ENCODE results near the gene CLPTM1.
A peak's percentile ranks its signal among the peaks of the same experiment; 100 is the strongest.
"Not testable (repeated sequence)": the region's sequence is repeated elsewhere in the genome, so short reads cannot be mapped to it uniquely, and the experiment has no call there.

Gene CLPTM1

GRCh38 chr19:44975444-44975843 is 20.3 kb downstream of the CLPTM1 start:
- no peak for DNase-seq

GRCh38 chr19:44984005-44984404 is 28.8 kb downstream of the CLPTM1 start:
- DNase-seq: no peak

DNA sequence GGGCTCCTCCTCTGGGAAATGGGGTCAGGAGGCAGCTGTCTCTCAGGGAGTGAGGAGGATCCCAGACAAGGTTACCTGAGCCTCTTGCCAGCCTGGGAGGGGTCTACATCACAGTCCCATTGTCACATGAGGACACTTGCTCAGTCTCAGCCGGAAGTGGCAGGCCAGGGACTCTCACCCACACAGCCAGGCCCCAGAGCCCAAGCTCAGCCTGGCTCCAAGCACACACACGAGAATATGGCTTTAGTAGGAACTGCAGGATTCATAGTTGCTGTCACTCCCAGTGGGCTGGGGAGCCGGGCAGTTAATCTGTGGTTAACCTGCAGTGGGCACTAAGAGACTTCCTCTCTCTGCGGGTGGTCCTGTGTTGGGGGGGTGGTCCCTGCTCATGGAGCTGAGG is 30.3 kb downstream of the CLPTM1 start:
- DNase-seq: no peak

DNA sequence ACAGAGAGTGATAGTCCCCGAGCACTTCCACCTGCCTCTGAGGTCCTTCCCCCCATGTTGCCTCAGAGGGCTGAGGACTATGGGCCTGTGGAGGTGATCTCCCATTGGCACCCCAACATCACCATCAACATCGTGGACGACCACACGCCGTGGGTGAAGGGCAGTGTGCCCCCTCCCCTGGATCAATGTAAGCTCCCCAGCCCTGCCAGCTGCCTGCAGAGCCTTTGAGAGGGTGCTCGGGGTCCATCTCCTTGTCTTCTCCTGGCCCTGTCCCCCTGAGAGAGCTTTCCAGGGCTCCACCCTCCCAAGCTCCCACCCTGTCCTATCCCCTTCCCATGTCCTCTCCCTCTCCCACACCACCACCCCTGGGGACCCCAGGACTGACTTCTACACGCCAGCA is 31.2 kb downstream of the CLPTM1 start:
- DNase-seq: no peak

- DNase-seq: no peak
Measured at GRCh38 chr19:44987148-44987675, 32.0 kb downstream of the CLPTM1 start.

- DNase-seq: no peak
Measured at GRCh38 chr19:44988273-44988672, 33.1 kb downstream of the CLPTM1 start.

DNA sequence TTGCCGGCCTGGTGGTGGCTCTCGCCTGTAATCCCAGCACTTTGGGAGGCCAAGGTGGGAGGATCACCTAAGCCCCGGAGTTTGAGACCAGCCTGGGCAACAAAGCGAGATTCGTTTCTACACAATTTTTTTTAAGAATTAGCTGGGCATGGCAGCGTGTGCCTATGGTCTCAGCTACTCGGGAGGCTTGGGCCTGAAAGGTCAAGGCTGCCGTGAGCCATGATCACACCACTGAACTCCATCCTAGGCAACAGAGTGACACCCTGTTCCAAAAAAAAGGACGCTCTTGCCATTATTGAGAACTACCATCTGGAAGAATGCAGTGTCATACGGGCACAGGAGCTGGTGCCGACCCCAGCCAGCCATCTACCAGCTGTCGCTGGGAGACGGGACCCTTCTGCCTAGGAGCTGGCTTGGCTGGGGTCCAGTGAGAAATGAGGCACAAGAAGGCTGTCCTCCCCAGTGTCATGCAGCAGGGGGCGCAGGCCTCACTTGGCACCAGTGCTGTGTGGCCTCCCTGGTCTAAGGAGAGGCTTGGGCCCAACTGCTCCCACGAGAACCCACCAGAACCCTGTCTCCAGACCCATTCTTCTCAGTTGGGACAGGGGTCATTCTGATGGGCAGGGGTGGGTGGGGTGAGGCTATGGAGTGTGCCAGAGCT is 33.8 kb downstream of the CLPTM1 start:
- DNase-seq: peak; percentile 3

DNA sequence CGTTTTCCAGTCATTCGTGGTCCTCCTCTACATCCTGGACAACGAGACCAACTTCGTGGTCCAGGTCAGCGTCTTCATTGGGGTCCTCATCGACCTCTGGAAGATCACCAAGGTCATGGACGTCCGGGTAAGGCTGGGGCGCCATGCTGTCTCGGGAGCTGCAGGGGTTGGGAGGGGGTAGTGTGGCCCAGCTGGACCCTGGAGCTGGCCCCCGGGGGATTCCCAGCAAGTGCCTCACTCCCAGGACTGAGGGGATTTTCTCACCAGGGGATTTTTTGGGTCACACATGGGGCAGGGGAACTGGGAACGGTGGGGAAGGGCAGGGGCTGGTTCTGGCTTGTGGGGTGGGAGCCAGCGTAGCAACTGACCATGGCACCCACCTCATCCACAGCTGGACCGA is 35.3 kb downstream of the CLPTM1 start:
- DNase-seq: no peak

DNA sequence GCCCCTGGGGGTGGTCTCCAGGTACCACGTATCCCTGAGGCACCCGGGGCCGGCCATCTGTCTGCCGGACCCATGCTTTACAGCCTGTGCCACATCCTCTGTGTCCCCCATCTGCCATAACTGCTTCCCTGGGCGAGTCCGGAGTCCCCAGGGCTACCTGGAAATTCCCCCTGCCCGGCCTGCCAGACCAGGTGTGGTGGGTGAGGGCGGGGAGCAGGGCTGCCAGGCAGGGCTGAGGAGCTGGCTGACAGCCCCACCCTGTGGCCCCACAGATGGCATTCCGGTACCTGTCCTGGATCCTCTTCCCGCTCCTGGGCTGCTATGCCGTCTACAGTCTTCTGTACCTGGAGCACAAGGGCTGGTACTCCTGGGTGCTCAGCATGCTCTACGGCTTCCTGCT is 35.8 kb downstream of the CLPTM1 start:
- no peak for DNase-seq

DNA sequence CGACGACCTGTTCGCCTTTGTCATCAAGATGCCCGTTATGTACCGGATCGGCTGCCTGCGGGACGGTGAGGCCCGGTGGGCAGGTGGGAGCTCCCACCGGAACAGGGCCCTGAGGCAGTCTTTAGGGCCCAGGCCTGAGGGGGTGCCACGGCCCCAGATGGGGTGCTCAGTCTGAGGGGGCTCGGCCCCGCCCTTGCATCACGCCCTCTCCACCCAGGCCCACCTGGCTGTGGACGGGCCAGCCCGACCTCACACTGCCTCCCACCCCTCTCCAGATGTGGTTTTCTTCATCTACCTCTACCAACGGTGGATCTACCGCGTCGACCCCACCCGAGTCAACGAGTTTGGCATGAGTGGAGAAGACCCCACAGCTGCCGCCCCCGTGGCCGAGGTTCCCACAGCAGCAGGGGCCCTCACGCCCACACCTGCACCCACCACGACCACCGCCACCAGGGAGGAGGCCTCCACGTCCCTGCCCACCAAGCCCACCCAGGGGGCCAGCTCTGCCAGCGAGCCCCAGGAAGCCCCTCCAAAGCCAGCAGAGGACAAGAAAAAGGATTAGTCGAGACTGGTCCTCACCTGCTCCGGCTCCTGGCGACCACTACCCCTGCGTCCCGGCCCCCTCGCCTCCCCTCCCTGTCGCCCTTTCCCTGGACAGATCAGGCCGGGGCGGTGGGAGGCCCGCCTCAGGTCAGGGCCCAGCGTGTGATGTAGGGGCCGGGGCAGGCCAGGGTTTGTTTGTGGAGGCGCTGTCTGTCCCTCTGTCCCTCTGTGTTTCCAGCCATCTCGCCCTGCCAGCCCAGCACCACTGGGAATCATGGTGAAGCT is 37.4 kb downstream of the CLPTM1 start:
- DNase-seq: no peak

- DNase-seq: no peak
Measured at GRCh38 chr19:44993526-44993925, 38.3 kb downstream of the CLPTM1 start.

GRCh38 chr19:44993926-44994537 is 38.9 kb downstream of the CLPTM1 start:
- no peak for DNase-seq

- no peak for DNase-seq
Measured at GRCh38 chr19:44998025-44998424, 42.8 kb downstream of the CLPTM1 start.

GRCh38 chr19:44999131-44999925 is 44.1 kb downstream of the CLPTM1 start:
- DNase-seq: not testable (repeated sequence)

DNA sequence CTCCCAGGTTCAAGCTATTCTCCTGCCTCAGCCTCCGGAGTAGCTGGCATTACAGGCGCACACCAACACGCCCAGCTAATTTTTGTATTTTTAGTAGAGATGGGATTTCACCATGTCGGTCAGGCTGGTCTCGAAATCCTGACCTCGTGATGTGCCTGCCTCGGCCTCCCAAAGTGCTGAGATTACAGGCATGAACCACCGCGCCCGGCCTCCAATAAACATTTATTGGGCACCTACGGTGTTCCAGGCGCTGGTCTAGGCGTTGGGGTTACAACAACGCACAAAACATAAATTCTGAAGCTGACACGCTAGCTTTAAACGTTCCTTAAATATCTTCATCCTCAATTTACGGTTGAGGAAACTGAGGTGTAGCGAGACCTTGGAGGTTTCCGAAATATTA is 45.5 kb downstream of the CLPTM1 start:
- DNase-seq: not testable (repeated sequence)

DNA sequence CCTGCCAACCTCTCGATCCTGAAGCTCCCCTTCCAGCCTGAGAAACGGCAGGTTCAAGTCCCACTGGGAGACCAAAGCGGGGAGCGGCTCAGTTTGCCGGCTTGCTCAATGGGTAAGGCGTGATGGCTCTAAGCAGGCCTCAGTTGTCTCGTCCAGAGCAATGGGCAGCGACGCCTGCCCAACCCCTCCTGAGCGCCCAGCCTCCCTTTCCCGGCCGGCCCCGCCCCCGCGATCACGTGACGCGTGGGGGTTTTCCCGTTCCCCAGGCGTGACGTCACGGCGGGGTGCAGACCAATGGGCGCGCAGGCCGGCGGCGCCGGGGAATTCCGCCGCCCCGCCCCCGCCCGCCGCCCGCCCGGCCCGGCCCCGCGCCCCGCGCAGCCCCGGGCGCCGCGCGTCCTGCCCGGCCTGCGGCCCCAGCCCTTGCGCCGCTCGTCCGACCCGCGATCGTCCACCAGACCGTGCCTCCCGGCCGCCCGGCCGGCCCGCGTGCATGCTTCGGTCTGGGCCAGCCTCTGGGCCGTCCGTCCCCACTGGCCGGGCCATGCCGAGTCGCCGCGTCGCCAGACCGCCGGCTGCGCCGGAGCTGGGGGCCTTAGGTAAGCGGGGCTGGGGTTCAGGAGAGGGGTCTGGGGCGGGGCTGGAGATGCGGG is 46.0 kb downstream of the CLPTM1 start, which contains the start of gene RELB:
Gene RELB, plus strand, starts transcription at position 378 of the 653 bp plus-strand sequence. Its CDS starts 116 bp downstream, at position 494.
- peak; percentile 38 for DNase-seq

GRCh38 chr19:45003485-45003884 is 48.3 kb downstream of the CLPTM1 start:
- DNase-seq: no peak

GRCh38 chr19:45005787-45006186 is 50.6 kb downstream of the CLPTM1 start:
- no peak for DNase-seq

- DNase-seq: no peak
Measured at GRCh38 chr19:45008552-45008951, 53.4 kb downstream of the CLPTM1 start.

- no peak for DNase-seq
Measured at GRCh38 chr19:45009625-45010255, 54.6 kb downstream of the CLPTM1 start.

DNA sequence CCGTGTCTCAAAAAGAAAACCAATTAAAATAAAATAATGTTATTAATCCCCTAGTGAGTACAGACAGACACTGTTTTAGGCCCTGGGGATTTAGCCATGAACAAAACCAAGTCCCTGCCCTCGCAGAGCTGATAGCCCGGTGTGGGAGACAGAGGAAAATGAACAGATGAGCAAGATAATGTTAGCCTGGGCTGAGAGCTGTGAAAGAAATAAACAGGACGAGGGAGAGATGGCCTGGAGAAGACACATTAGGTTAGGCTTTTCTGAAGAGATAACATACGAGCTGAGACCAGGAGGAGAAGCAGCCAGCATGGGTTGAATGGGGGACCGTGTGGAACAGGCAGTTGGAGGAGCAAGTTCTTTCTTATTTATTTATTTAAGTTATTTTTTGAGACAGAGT is 55.1 kb downstream of the CLPTM1 start:
- DNase-seq: no peak

GRCh38 chr19:45011959-45012358 is 56.8 kb downstream of the CLPTM1 start:
- DNase-seq: no peak
